Measurements from ENCODE around the gene NEDD4L.

DNA sequence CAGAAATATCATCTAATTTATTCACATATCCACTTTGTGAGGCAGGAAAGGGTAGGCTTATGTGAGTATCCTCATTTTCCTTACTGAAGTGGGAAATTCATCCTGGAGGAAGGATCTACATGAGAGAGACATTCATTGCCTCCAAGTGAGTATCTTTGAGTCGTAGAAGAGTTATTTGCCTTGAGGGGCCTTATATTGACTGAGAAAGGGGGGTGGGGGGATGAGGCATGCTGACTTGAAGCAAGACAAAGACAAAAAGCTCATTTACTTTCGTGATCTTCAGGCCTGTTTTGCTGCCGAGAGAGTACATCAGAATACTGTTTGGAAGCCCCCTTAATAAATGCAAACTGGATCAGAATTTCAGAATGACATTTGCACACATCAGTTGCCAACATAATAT lies 17.6 kb upstream of the NEDD4L start:
- TF ChIP-seq, protein P1, sequence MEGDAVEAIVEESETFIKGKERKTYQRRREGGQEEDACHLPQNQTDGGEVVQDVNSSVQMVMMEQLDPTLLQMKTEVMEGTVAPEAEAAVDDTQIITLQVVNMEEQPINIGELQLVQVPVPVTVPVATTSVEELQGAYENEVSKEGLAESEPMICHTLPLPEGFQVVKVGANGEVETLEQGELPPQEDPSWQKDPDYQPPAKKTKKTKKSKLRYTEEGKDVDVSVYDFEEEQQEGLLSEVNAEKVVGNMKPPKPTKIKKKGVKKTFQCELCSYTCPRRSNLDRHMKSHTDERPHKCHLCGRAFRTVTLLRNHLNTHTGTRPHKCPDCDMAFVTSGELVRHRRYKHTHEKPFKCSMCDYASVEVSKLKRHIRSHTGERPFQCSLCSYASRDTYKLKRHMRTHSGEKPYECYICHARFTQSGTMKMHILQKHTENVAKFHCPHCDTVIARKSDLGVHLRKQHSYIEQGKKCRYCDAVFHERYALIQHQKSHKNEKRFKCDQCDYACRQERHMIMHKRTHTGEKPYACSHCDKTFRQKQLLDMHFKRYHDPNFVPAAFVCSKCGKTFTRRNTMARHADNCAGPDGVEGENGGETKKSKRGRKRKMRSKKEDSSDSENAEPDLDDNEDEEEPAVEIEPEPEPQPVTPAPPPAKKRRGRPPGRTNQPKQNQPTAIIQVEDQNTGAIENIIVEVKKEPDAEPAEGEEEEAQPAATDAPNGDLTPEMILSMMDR (optimal IDR thresholded peaks at IDR 0.05 in 1 of 3, IDR thresholded peaks at IDR 0.05 in 1 of 3, conservative IDR thresholded peaks at IDR 0.05 in 1 of 3; ENCODE audit: extremely low read depth in 1 of 3, insufficient read depth in 2 of 3, low read length in 3 of 3): no peak
- no peak for TF ChIP-seq EZH2 (IDR thresholded peaks at IDR 0.05; ENCODE audit: low read length)

Measured in keratinocyte (primary cell).